ENCODE data around the gene SUSD1.

DNA sequence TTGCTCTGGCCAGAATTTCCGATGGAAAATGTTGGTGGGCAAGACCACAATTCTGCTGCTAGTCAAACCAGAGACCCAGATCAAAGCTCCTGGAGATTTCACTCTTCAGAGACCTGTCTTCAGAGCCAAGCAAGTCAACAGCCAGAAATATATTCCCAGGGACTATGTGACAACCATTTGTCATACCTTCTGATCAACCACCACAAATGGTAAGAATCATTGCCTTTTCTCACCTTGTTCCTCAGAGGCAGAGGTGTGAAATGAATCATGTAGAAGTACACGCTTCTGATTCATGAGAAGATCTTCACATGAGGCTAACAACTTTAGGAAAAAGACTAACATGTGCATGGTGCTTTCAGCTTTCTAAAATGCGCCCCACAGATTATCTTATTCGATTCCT is 53.5 kb downstream of the SUSD1 start:
- TF ChIP-seq EP300 (IDR thresholded peaks at IDR 0.05): no peak
- TF ChIP-seq, protein P1, sequence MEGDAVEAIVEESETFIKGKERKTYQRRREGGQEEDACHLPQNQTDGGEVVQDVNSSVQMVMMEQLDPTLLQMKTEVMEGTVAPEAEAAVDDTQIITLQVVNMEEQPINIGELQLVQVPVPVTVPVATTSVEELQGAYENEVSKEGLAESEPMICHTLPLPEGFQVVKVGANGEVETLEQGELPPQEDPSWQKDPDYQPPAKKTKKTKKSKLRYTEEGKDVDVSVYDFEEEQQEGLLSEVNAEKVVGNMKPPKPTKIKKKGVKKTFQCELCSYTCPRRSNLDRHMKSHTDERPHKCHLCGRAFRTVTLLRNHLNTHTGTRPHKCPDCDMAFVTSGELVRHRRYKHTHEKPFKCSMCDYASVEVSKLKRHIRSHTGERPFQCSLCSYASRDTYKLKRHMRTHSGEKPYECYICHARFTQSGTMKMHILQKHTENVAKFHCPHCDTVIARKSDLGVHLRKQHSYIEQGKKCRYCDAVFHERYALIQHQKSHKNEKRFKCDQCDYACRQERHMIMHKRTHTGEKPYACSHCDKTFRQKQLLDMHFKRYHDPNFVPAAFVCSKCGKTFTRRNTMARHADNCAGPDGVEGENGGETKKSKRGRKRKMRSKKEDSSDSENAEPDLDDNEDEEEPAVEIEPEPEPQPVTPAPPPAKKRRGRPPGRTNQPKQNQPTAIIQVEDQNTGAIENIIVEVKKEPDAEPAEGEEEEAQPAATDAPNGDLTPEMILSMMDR (IDR thresholded peaks at IDR 0.05): no peak
- no peak for TF ChIP-seq POLR2A (IDR thresholded peaks at IDR 0.05)

Data from stomach (tissue), 4 donors.